IPS-NIHi11 (cell line): Measurements from ENCODE around the gene MAPK12.

Experiments
- DNase-seq: peaks from one replicate; pipeline ENCODE4 v3.0.0; 2012; ENCODE audit warnings: mixed read lengths, low spot score

MAPK12 gene

DNA sequence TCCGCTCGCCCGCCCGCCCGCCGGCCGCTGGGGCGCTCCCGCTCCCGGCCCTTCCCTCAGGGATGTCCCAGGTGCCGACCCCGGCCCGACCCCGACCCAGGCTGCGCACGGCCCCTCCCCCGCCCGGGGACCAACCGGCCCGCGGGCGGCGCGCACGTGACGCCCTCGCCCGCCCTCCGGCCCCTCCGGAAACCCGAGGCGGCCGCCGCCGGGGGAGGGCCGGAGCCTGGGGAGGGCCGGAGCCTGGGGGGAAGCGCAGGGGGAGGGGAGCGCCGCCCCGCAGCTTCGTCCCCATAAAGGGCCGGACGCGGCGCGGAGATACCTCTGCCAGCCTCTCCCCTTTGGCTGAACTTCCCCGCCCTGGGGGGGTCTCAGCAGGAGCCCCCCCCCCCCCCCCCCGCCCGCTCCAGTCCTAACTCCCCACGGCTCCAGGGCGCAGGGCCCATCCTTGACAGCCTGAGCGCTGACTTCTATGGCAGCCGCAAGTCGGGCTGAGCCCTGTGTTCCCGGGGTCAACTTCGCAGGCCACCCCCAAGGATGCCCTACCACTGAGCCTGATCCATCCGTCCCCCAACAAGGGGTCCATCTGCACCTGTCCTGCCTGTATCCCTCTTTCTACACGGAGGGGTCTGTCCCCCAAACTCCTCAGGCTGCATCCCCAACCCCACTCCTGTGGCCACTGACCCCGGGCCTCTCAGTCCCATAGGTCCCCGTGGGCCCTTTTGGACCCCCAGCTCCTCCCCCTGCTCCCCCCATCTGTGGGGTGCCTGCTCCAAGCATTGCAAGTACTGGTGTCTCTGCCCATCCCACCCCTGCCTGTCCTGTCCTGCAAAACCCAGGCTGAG is at the start of gene MAPK12:
Gene MAPK12, minus strand, starts transcription at position 69 of the 845 bp plus-strand sequence. CDS start 174 bp downstream, outside the sequence.
- DNase-seq = peak; percentile 93

- no peak for DNase-seq
Measured at GRCh38 chr22:50310949-50311444, 49.5 kb upstream of the MAPK12 start.

GRCh38 chr22:50310031-50310722 is 48.7 kb upstream of the MAPK12 start:
- DNase-seq = no peak

DNA sequence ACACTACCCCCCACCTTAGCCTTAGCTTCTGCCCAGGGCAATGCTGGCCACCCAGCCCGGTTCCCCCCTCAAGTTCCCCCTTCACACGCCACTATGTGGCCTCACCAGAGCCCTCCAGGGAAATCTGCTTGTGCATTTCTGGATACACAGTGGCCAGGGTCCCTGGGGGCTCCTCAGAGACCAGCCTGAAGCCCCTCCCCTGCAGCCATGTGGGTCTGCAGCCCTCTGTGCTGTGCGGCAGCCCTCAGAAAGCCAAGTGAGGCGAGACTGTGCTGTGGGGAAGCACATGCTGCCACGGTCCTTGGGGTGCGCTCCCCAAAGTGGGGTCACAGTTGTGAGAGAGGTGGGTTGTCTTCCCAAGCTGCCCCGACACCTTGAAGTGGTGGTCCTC is 48.1 kb upstream of the MAPK12 start:
- DNase-seq = no peak

GRCh38 chr22:50308986-50309600 is 47.6 kb upstream of the MAPK12 start:
- DNase-seq = no peak

- DNase-seq = no peak
Measured at GRCh38 chr22:50308597-50308935, 47.1 kb upstream of the MAPK12 start.

GRCh38 chr22:50307890-50308596 is 46.6 kb upstream of the MAPK12 start:
- DNase-seq = no peak

GRCh38 chr22:50306753-50307749 is 45.6 kb upstream of the MAPK12 start, which contains the start of gene PLXNB2:
Gene PLXNB2 (minus strand): TSS chr22:50307646. CDS start chr22:50290584, 17,062 bp downstream.
- peak; percentile 90 for DNase-seq

DNA sequence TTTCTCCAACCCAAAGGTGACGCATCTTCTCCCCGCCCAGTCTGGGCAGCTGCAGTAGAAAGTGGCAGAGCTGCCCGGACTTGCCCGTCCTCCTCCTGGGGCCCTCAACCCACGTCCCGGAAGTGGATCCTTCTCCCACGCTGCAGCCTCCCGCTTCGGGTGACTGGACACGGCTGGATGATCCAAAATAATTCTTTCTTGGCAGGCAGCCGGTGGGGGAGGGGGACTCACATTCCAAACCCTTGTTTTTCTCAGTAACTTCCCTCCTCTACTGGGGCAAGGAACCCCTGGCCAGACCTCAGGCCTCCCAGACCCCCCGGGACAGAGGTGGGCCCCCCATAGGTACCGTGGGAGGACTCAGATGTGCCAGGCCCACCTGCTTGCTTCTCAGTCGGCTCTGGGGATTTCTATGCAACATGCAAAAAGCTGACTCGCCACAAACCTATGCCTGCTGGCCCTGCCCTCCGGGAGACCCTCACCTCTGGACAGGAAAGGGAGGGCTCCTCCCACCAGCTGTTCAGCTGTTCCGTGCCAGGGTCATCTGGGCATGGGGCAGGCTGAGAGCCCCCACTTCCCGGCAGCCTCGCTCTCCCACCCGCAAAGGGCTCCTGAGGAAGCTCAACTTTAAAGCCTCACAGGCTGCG is 44.6 kb upstream of the MAPK12 start:
- DNase-seq = peak; percentile 68

GRCh38 chr22:50305393-50305922 is 44.0 kb upstream of the MAPK12 start:
- no peak for DNase-seq

GRCh38 chr22:50304528-50305392 is 43.3 kb upstream of the MAPK12 start:
- DNase-seq = no peak

- peak; percentile 69 for DNase-seq
Measured at GRCh38 chr22:50303848-50304527, 42.5 kb upstream of the MAPK12 start.

GRCh38 chr22:50303515-50303847 is 42.0 kb upstream of the MAPK12 start:
- DNase-seq = no peak

DNA sequence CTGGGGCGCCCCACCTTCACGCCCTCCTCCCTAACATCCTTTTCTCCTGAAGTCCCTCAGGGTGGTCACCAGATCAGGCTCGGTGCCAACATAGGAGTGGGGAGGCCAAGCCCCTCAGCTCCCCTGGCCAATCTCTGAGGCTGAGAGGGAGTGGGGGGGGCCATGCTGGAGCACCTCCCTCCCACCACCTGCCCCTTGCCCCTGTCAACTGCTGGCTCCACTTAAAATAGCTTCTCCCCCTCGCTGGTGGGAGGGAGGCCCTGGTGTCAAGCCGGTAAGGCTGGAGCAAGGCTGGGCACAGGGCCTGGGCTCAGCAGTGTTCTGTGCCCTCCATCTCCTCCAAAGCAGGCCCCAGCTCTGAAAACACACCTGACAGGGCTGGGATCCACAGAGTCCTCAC is 41.1 kb upstream of the MAPK12 start:
- DNase-seq = no peak

DNA sequence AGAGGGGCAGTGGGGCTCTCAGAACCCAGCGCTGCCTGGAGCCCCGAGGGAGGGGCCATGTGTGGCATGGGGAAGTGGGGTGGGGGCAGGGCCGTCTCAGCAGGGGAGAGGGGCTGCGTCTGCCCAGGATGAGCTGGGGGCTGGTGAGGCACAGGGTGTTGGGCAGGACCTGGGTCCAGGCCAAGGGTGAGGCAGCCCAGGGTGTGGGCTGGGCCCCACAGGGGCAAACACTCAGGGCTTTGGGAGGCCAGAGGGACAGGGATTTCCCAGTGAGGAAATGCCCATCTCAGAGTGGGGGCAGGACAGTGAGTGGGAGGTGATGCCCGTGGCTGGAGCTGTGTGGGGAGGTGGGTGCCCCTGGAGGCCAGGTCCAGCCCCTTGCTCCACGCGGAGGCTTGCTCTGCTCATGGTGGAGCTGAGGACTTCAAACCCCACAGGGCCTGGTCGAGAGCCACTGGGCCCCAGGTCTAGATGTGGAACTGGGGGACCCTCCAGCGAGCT is 40.6 kb upstream of the MAPK12 start:
- no peak for DNase-seq

GRCh38 chr22:50301581-50301991 is 40.1 kb upstream of the MAPK12 start:
- no peak for DNase-seq

- DNase-seq = no peak
Measured at GRCh38 chr22:50300620-50301257, 39.3 kb upstream of the MAPK12 start.
